Thyroid gland (tissue), 4 donors: Measurements from ENCODE around the gene SORL1. TPM values are rescaled to one million over a fixed set of nuclear protein-coding genes. Genes with fewer than 3 reads are reported as not detected.

Source experiments
- DNase-seq, 2 donors: peaks; one replicate each; pipeline ENCODE4 v3.0.0-alpha.2; 2019
- H3K27ac ChIP-seq, 3 donors: fragments of 200-600 bp; sonication (generic); 1 replicate in 2 of 3; 2 replicates in 1 of 3; pipeline ENCODE4 v1.5.1; 2016 to 2019; ENCODE audit warnings: mild to moderate bottlenecking in 1 of 3, moderate library complexity in 1 of 3
- H3K27me3 ChIP-seq: fragments of 200-600 bp; sonication (generic); one replicate; pipeline ENCODE4 v1.5.1; 2019
- H3K36me3 ChIP-seq, 2 donors: fragments of 200-600 bp; sonication (generic); one replicate each; pipeline ENCODE4 v1.5.1; 2016 to 2019
- H3K4me1 ChIP-seq, 2 donors: fragments of 200-600 bp; sonication (generic); one replicate each; pipeline ENCODE4 v1.5.1; 2017 to 2019
- H3K4me3 ChIP-seq, 3 donors: fragments of 200-600 bp; sonication (generic); replicated peaks in 1 of 3; 1 replicate in 2 of 3; 2 replicates in 1 of 3; pipeline ENCODE4 v1.5.1; 2016; ENCODE audit warnings: mild to moderate bottlenecking in 1 of 3
- H3K9me3 ChIP-seq: fragments of 200-600 bp; sonication (generic); one replicate; pipeline ENCODE4 v1.5.1; 2017
- CTCF ChIP-seq, 6 experiments: fragments of 200-600 bp in 3 of 6; fragments of 450-650 bp in 3 of 6; sonication (generic) in 3 of 6; IDR thresholded peaks; one replicate each; pipeline ENCODE4 v1.5.1; 2016 to 2019; ENCODE audit warnings: antibody characterized with exemption in 6 of 6, mild to moderate bottlenecking in 2 of 6, inconsistent platforms in 1 of 6, moderate library complexity in 1 of 6
- POLR2A ChIP-seq, 2 donors: fragments of 450-650 bp; IDR thresholded peaks; one replicate each; pipeline ENCODE4 v1.6.1; 2017; ENCODE audit warnings: antibody characterized with exemption in 2 of 2, mild to moderate bottlenecking in 2 of 2, moderate library complexity in 1 of 2
- WGBS, 2 donors: methylation state at CpG; one replicate each; pipeline ENCODE4 v1.1.5; 2017; 5-methylcytosine and 5-hydroxymethylcytosine counted together
- intact Hi-C: fragments of 100-400 bp; cut with DNase I; formaldehyde crosslinking; loops from one replicate; pipeline ENCODE4 v1.15.1; 2023
- total RNA-seq, 4 donors: library from RNA; depleted of rRNA; stranded (reverse); fragments of >200 nt; gene quantifications; one replicate each; pipeline ENCODE4 v1.2.3, GENCODE V29; 2016

The SORL1 gene
- total RNA-seq, 4 donors from 2014 or later = 19.6 to 73.8 (median 53.6) TPM

GRCh38 chr11:121681550-121682268 is 229.6 kb downstream of the SORL1 start:
- WGBS, 2 donors = 91 to 96% methylated on average over 1 of the region's 1 CpG
- DNase-seq = no peak
- intact Hi-C loops = no loop called here
- H3K4me1 ChIP-seq = no peaks in the 10 kb centered on the region
- no peaks in the 10 kb centered on the region for H3K36me3 ChIP-seq
- TF ChIP-seq CTCF (IDR thresholded peaks at IDR 0.05) (no peak), POLR2A (IDR thresholded peaks at IDR 0.05) (no peak)
- H3K4me3 ChIP-seq = no peak overlapping the region
- H3K27me3 ChIP-seq = no peaks in the 10 kb centered on the region
- no peaks in the 10 kb centered on the region for H3K9me3 ChIP-seq
- H3K27ac ChIP-seq = no peak overlapping the region

Other genes starting within 250 kb of the SORL1 start
- 10 to 100 TPM; 37.2 to 68.9 (median 40.0) TPM for gene SC5D, start 159.5 kb upstream of the SORL1 start, total RNA-seq